ENCODE measurements around the gene TNP2. TPM values are rescaled to one million over a fixed set of nuclear protein-coding genes. Genes with fewer than 3 reads are reported as not detected.
A peak's percentile ranks its signal among the peaks of the same experiment; 100 is the strongest.

Gene TNP2
- total RNA-seq, 4 donors from 2014 or later, result not detected

GRCh38 chr16:11251525-11252481, 17.3 kb downstream of the TNP2 start:
- Histone ChIP-seq H3K36me3 (no peaks in the 10 kb centered on the region), H3K9me3 (no peaks in the 10 kb centered on the region), H3K4me3 (no peak overlapping the region), H3K27me3 (no peaks in the 10 kb centered on the region), H3K4me1 (peaks cover 7% of the 10 kb centered on the region in 2 donors), H3K27ac (no peak overlapping the region)
- no peak for DNase-seq
- ATAC-seq, result no peak
- in situ Hi-C loops (cut with MboI; ENCODE audit: low sequenced_read_pairs in 4 of 4) (no loop called here), intact Hi-C loops (cut with DNase I; ENCODE audit: low total_unique reads) (loop anchor here (10.0 kb wide), 1 partner anchor 507 kb away; the partner anchor contains the start of gene NUBP1)
- no peak for TF ChIP-seq POLR2A (IDR thresholded peaks at IDR 0.05)
- no peak for TF ChIP-seq CTCF (IDR thresholded peaks at IDR 0.05 in 4 of 5, conservative IDR thresholded peaks at IDR 0.05 in 1 of 5)

GRCh38 chr16:11250786-11251524, 18.2 kb downstream of the TNP2 start:
- no peaks in the 10 kb centered on the region for H3K36me3 ChIP-seq
- no peak for ATAC-seq
- no peaks in the 10 kb centered on the region for H3K9me3 ChIP-seq
- TF ChIP-seq POLR2A (IDR thresholded peaks at IDR 0.05) (no peak), CTCF (IDR thresholded peaks at IDR 0.05 in 4 of 5, conservative IDR thresholded peaks at IDR 0.05 in 1 of 5) (no peak)
- H3K4me1 ChIP-seq, result peaks cover 4 to 7% of the 10 kb centered on the region in 2 donors
- no peak overlapping the region for H3K27ac ChIP-seq
- DNase-seq, result no peak
- in situ Hi-C loops (cut with MboI; ENCODE audit: low sequenced_read_pairs in 4 of 4), result no loop called here
- H3K4me3 ChIP-seq, result no peak overlapping the region
- no peaks in the 10 kb centered on the region for H3K27me3 ChIP-seq
- intact Hi-C loops (cut with DNase I; ENCODE audit: low total_unique reads), result loop anchor here (10.0 kb wide), 1 partner anchor 506 kb away; the partner anchor contains the start of gene NUBP1

- ATAC-seq, result peak in 1 of 2 donors; percentile 34
- H3K36me3 ChIP-seq, result no peaks in the 10 kb centered on the region
Measured at GRCh38 chr16:11250091-11250785, 18.9 kb downstream of the TNP2 start.

More at GRCh38 chr16:11250091-11250785, 18.9 kb downstream of the TNP2 start:
- H3K4me1 ChIP-seq, result peaks cover 4 to 7% of the 10 kb centered on the region in 2 donors
- DNase-seq, result no peak
- no peak for TF ChIP-seq POLR2A (IDR thresholded peaks at IDR 0.05)
- no peak for TF ChIP-seq CTCF (IDR thresholded peaks at IDR 0.05 in 4 of 5, conservative IDR thresholded peaks at IDR 0.05 in 1 of 5)
- in situ Hi-C loops (cut with MboI; ENCODE audit: low sequenced_read_pairs in 4 of 4) (no loop called here), intact Hi-C loops (cut with DNase I; ENCODE audit: low total_unique reads) (loop anchor here (10.0 kb wide), 1 partner anchor 505 kb away; the partner anchor contains the start of gene NUBP1)
- H3K27me3 ChIP-seq, result no peaks in the 10 kb centered on the region
- no peak overlapping the region for H3K27ac ChIP-seq
- no peak overlapping the region for H3K4me3 ChIP-seq
- no peaks in the 10 kb centered on the region for H3K9me3 ChIP-seq
